Vagina (tissue), 2 donors: Measurements from ENCODE around the gene ACVRL1. TPM values are rescaled to one million over a fixed set of nuclear protein-coding genes. Genes with fewer than 3 reads are reported as not detected.

Experiments
- DNase-seq, 2 donors: peaks; one replicate each; pipeline ENCODE4 v3.0.0-alpha.2; 2017; ENCODE audit errors: extremely low spot score in 2 of 2
- H3K27ac ChIP-seq: fragments of 200-600 bp; sonication (generic); one replicate; pipeline ENCODE4 v1.5.1; 2019
- H3K27me3 ChIP-seq: fragments of 200-600 bp; sonication (generic); one replicate; pipeline ENCODE4 v1.5.1; 2019
- H3K36me3 ChIP-seq, 2 donors: fragments of 200-600 bp; sonication (generic); one replicate each; pipeline ENCODE4 v1.5.1; 2017 to 2019
- H3K4me1 ChIP-seq: fragments of 200-600 bp; sonication (generic); one replicate; pipeline ENCODE4 v1.5.1; 2019
- H3K4me3 ChIP-seq, 2 donors: fragments of 200-600 bp; sonication (generic); 1 replicate in 1 of 2; 2 replicates in 1 of 2; pipeline ENCODE4 v1.5.1; 2016 to 2019
- H3K9me3 ChIP-seq: fragments of 200-600 bp; sonication (generic); one replicate; pipeline ENCODE4 v1.5.1; 2019
- POLR2A ChIP-seq, 2 donors: fragments of 450-650 bp; IDR thresholded peaks; one replicate each; pipeline ENCODE4 v1.6.1; 2017; ENCODE audit warnings: antibody characterized with exemption in 2 of 2, mild to moderate bottlenecking in 2 of 2, moderate library complexity in 2 of 2
- POLR2AphosphoS5 ChIP-seq, 2 donors: sonication (generic); formaldehyde crosslinking; IDR thresholded peaks; one replicate each; pipeline ENCODE4 v1.9.0; 2017; ENCODE audit warnings: antibody characterized with exemption in 2 of 2, mild to moderate bottlenecking in 2 of 2, low read depth in 1 of 2; ENCODE audit not compliant: insufficient read depth in 1 of 2
- intact Hi-C: fragments of 100-400 bp; cut with DNase I; formaldehyde crosslinking; loops from one replicate; pipeline ENCODE4 v1.15.1; 2023
- total RNA-seq: library from RNA; depleted of rRNA; stranded (reverse); fragments of >200 nt; gene quantifications from one replicate; pipeline ENCODE4 v1.2.3, GENCODE V29; 2016
- TF ChIP-seq, protein P1 (sequence below), 3 experiments: fragments of 450-650 bp in 2 of 3; fragments of 200-600 bp in 1 of 3; sonication (generic) in 1 of 3; IDR thresholded peaks; one replicate each; pipeline ENCODE4 v1.5.1; 2017 to 2019; ENCODE audit warnings: antibody characterized with exemption in 3 of 3, mild to moderate bottlenecking in 2 of 3, moderate library complexity in 2 of 3

ACVRL1 gene
- total RNA-seq, 1 donor from 2014 or later, result 115 TPM

DNA sequence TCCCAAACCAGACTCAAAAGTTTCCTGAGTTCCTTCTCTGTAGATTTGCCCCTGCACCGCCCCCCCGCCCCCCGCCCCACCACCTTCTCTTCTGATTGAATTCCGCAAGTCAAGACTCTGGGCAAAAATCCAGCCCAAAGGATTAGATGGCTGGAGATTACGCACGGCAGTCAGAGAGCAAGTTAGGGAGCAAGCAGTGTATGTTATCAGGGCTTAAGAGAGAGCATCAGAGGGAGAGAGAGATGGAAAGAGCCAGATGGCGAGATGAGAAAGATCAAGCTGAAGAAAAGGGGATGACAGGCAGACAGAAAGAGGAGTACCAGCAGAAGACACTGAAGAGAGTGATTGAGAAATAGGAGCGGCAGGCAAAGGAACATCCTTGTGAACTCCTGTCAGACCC lies 33.3 kb upstream of the ACVRL1 start:
- Histone ChIP-seq H3K27ac (no peak overlapping the region), H3K9me3 (no peaks in the 10 kb centered on the region), H3K4me1 (peaks cover 13% of the 10 kb centered on the region), H3K27me3 (no peaks in the 10 kb centered on the region), H3K36me3 (no peaks in the 10 kb centered on the region), H3K4me3 (no peak overlapping the region)
- DNase-seq, result no peak
- TF ChIP-seq, protein P1, sequence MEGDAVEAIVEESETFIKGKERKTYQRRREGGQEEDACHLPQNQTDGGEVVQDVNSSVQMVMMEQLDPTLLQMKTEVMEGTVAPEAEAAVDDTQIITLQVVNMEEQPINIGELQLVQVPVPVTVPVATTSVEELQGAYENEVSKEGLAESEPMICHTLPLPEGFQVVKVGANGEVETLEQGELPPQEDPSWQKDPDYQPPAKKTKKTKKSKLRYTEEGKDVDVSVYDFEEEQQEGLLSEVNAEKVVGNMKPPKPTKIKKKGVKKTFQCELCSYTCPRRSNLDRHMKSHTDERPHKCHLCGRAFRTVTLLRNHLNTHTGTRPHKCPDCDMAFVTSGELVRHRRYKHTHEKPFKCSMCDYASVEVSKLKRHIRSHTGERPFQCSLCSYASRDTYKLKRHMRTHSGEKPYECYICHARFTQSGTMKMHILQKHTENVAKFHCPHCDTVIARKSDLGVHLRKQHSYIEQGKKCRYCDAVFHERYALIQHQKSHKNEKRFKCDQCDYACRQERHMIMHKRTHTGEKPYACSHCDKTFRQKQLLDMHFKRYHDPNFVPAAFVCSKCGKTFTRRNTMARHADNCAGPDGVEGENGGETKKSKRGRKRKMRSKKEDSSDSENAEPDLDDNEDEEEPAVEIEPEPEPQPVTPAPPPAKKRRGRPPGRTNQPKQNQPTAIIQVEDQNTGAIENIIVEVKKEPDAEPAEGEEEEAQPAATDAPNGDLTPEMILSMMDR (IDR thresholded peaks at IDR 0.05), result no peak
- no peak for TF ChIP-seq POLR2AphosphoS5 (IDR thresholded peaks at IDR 0.05; ENCODE audit: insufficient read depth in 1 of 2, low read depth in 1 of 2)
- TF ChIP-seq POLR2A (IDR thresholded peaks at IDR 0.05), result no peak
- intact Hi-C loops, result no loop called here

DNA sequence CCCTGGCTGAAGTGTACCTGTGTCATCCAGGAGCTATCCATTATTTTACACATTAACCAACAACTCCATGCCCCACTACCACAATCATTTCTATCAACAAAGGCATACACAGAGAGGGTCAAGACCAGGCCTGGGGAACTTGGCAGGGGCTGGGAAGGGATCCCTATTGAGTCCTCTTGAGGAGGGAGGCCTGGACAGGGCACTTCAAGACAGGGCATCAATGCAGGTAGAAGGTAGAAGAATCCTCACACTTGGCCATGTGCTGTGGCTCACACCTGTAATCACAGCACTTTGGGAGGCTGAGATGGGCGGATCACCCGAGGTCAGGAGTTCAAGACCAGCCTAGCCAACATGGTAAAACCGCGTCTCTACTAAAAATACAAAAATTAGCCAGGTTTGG lies 32.8 kb upstream of the ACVRL1 start:
- H3K36me3 ChIP-seq, result no peaks in the 10 kb centered on the region
- no peak for DNase-seq
- H3K4me1 ChIP-seq, result peaks cover 8% of the 10 kb centered on the region
- no peak for TF ChIP-seq POLR2AphosphoS5 (IDR thresholded peaks at IDR 0.05; ENCODE audit: insufficient read depth in 1 of 2, low read depth in 1 of 2)
- no peak for TF ChIP-seq POLR2A (IDR thresholded peaks at IDR 0.05)
- TF ChIP-seq, protein P1 (IDR thresholded peaks at IDR 0.05), result no peak
- H3K27me3 ChIP-seq, result no peaks in the 10 kb centered on the region
- intact Hi-C loops, result no loop called here
- H3K4me3 ChIP-seq, result no peak overlapping the region
- H3K27ac ChIP-seq, result no peak overlapping the region
- H3K9me3 ChIP-seq, result no peaks in the 10 kb centered on the region

DNA sequence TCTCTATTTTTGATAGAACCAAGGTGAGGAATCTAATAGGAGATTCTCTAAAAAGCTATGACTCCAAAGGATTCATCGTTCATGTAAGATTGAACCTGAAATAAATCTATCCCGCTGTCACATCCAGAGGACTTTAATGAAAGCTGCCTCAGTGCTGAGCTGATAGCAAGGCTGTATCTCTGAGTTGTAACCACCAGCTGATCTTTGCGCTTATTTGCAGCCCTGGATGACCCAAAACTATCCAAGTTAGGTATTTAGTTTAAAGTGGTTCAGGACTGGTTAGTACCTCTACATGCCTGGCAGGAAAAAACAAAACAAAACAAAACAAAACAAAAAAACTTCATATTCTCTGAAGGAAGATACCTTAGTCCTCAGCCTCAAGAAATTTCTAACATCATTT lies 28.2 kb upstream of the ACVRL1 start:
- intact Hi-C loops, result no loop called here

DNA sequence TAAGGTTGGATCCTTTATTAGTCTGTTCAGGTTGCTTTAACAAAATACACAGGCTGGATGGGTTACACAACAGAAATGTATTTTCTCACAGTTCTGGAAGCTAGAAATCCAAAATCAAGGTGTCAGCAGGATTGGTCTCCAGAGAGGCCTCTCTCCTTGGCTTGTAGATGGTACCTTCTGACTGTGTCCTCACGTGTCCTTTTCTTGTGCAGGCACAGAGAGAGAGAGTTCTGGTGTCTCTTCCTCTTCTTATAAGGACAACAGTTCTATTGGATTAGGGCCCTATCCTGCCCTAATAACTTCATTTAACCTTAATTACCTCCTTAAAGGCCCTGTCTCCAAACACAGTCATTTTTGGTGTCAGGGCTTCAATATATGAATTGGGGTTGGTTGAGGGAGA lies 24.0 kb upstream of the ACVRL1 start:
- Histone ChIP-seq H3K27ac (no peak overlapping the region), H3K27me3 (no peaks in the 10 kb centered on the region), H3K9me3 (no peaks in the 10 kb centered on the region), H3K4me3 (no peak overlapping the region), H3K4me1 (peaks cover 18% of the 10 kb centered on the region), H3K36me3 (no peaks in the 10 kb centered on the region)
- no peak for DNase-seq
- TF ChIP-seq POLR2AphosphoS5 (IDR thresholded peaks at IDR 0.05; ENCODE audit: insufficient read depth in 1 of 2, low read depth in 1 of 2) (no peak), POLR2A (IDR thresholded peaks at IDR 0.05) (no peak)
- TF ChIP-seq, protein P1 (IDR thresholded peaks at IDR 0.05), result no peak
- intact Hi-C loops, result no loop called here

More for the DNA sequence above, 28.2 kb upstream of the ACVRL1 start:
- no peak for TF ChIP-seq POLR2A (IDR thresholded peaks at IDR 0.05)
- TF ChIP-seq, protein P1 (IDR thresholded peaks at IDR 0.05), result no peak
- Histone ChIP-seq H3K4me1 (no peaks in the 10 kb centered on the region), H3K36me3 (no peaks in the 10 kb centered on the region), H3K27me3 (no peaks in the 10 kb centered on the region), H3K27ac (no peak overlapping the region), H3K9me3 (no peaks in the 10 kb centered on the region), H3K4me3 (no peak overlapping the region)
- no peak for DNase-seq

DNA sequence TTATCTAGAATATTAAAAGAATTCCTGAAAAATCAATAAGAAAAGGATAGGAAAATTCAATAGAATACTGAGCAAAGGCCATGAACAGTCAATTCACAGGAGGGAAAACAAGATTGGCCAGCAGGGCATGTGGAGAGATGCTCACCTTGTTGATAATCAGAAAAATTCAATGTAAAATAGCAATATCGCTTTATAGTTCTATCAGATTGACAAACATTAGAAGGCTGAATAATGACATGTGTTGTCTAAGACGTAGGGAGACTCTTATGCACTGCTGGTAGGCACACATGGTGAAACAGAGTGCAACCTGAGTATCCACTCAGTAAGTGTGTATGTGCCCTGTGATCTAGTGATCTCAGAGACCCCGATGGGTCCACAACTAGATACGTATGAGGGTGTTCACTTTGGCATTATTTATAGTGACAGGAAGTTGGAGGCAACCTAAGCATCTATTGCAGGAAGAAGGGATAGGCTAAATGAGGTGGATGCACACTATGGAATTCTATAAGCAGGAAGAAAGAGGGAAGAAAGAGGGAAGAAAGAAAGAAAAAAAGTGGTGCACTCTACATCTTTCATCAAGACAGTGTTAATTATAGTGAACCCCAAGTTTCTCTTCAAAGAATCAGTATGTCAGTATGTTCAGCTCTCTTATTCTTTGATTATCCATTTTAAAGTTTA lies 23.2 kb upstream of the ACVRL1 start:
- no peak for DNase-seq
- intact Hi-C loops, result no loop called here
- no peaks in the 10 kb centered on the region for H3K27me3 ChIP-seq
- no peaks in the 10 kb centered on the region for H3K9me3 ChIP-seq
- H3K4me1 ChIP-seq, result peaks cover 18% of the 10 kb centered on the region
- H3K4me3 ChIP-seq, result no peak overlapping the region
- H3K27ac ChIP-seq, result no peak overlapping the region
- TF ChIP-seq POLR2A (IDR thresholded peaks at IDR 0.05) (no peak), POLR2AphosphoS5 (IDR thresholded peaks at IDR 0.05; ENCODE audit: insufficient read depth in 1 of 2, low read depth in 1 of 2) (no peak)
- TF ChIP-seq, protein P1 (IDR thresholded peaks at IDR 0.05), result no peak
- H3K36me3 ChIP-seq, result no peaks in the 10 kb centered on the region
